GM23338 (cell line): ENCODE measurements around the gene ACSF2. TPM values are rescaled to one million over a fixed set of nuclear protein-coding genes. Genes with fewer than 3 reads are reported as not detected.
"Not testable (repeated sequence)": the region's sequence is repeated elsewhere in the genome, so short reads cannot be mapped to it uniquely, and the experiment has no call there.

Source experiments
- ATAC-seq: fragments of 200-7000 bp; cut with Tn5 transposase; 3 replicates; pipeline ENCODE4 v1.9.1; 2020
- DNase-seq: peaks from one replicate; pipeline ENCODE4 v3.0.0-alpha.2; 2015; ENCODE audit warnings: low spot score
- H2AFZ ChIP-seq: fragments of 200-600 bp; sonication (generic); 2 replicates; pipeline ENCODE4 v1.8.0; 2016; ENCODE audit warnings: antibody characterized with exemption, mild to moderate bottlenecking, moderate library complexity
- H3F3A ChIP-seq: fragments of 200-600 bp; sonication (generic); replicated peaks from 2 replicates; pipeline ENCODE4 v1.8.0; 2017; ENCODE audit warnings: antibody characterized with exemption, mixed run types, low read depth
- H3K27ac ChIP-seq: fragments of 200-600 bp; sonication (generic); 2 replicates; pipeline ENCODE4 v1.6.1; 2016; ENCODE audit warnings: low read depth
- H3K27me3 ChIP-seq: fragments of 200-600 bp; sonication (generic); 2 replicates; pipeline ENCODE4 v1.8.0; 2016; ENCODE audit warnings: mild to moderate bottlenecking, mixed run types, moderate library complexity; ENCODE audit not compliant: insufficient read depth
- H3K36me3 ChIP-seq: fragments of 200-600 bp; sonication (generic); 2 replicates; pipeline ENCODE4 v1.8.0; 2016; ENCODE audit warnings: mild to moderate bottlenecking; ENCODE audit not compliant: insufficient read depth
- H3K4me1 ChIP-seq: fragments of 200-600 bp; sonication (generic); 2 replicates; pipeline ENCODE4 v1.8.0; 2016; ENCODE audit warnings: mild to moderate bottlenecking, moderate library complexity; ENCODE audit not compliant: insufficient read depth
- H3K4me2 ChIP-seq: fragments of 200-600 bp; sonication (generic); 2 replicates; pipeline ENCODE4 v1.7.1; 2017; ENCODE audit warnings: mixed run types
- H3K4me3 ChIP-seq: fragments of 200-600 bp; sonication (generic); 2 replicates; pipeline ENCODE4 v1.6.1; 2016; ENCODE audit warnings: mixed run types
- H3K79me2 ChIP-seq: fragments of 200-600 bp; sonication (generic); replicated peaks from 2 replicates; pipeline ENCODE4 v1.8.0; 2017; ENCODE audit warnings: mild to moderate bottlenecking; ENCODE audit not compliant: insufficient read depth
- H3K9me2 ChIP-seq: fragments of 200-600 bp; sonication (generic); 2 replicates; pipeline ENCODE4 v1.8.0; 2017; ENCODE audit not compliant: insufficient read depth
- H4K20me1 ChIP-seq: fragments of 200-600 bp; sonication (generic); replicated peaks from 2 replicates; pipeline ENCODE4 v1.8.0; 2017; ENCODE audit warnings: mild to moderate bottlenecking; ENCODE audit not compliant: insufficient read depth
- H3K27ac Mint-ChIP-seq: 2 replicates; pipeline ENCODE4 v1.8.0; 2020; ENCODE audit warnings: inconsistent platforms, mild to moderate bottlenecking, moderate library complexity, mixed read lengths
- H3K27me3 Mint-ChIP-seq: 3 replicates; pipeline ENCODE4 v1.8.0; 2022; ENCODE audit warnings: low read depth, mild to moderate bottlenecking, moderate library complexity, mixed read lengths, inconsistent platforms; ENCODE audit not compliant: insufficient read depth, poor library complexity
- H3K36me3 Mint-ChIP-seq: 3 replicates; pipeline ENCODE4 v1.8.0; 2021; ENCODE audit warnings: low read depth, mild to moderate bottlenecking, inconsistent platforms, moderate library complexity, mixed read lengths
- H3K4me1 Mint-ChIP-seq: 3 replicates; pipeline ENCODE4 v1.8.0; 2020; ENCODE audit warnings: mild to moderate bottlenecking, inconsistent platforms, mixed read lengths
- H3K4me3 Mint-ChIP-seq: 3 replicates; pipeline ENCODE4 v1.8.0; 2021; ENCODE audit warnings: moderate library complexity, mild to moderate bottlenecking, inconsistent platforms, mixed read lengths
- H3K9me3 Mint-ChIP-seq: 3 replicates; pipeline ENCODE4 v1.8.0; 2020; ENCODE audit warnings: moderate library complexity, mild to moderate bottlenecking, inconsistent platforms, mixed read lengths
- CREB1 ChIP-seq: fragments of 250-450 bp; sonication (Bioruptor Pico); IDR thresholded peaks from 2 replicates; pipeline ENCODE4 v1.5.0; 2020; ENCODE audit warnings: low read depth, mild to moderate bottlenecking, moderate library complexity
- CTCF ChIP-seq, 2 experiments: fragments of 200-600 bp in 1 of 2; sonication (generic) in 1 of 2; conservative IDR thresholded peaks; 2 replicates each; pipeline versions ENCODE4 v1.5.1 to v1.6.1; 2016 to 2017; ENCODE audit warnings: antibody characterized with exemption in 2 of 2, low read depth in 2 of 2, mild to moderate bottlenecking in 2 of 2, moderate library complexity in 1 of 2
- ETS1 ChIP-seq: IDR thresholded peaks from 2 replicates; pipeline ENCODE4 v1.6.1; 2016; ENCODE audit warnings: antibody characterized with exemption
- EZH2 ChIP-seq: fragments of 200-600 bp; sonication (generic); IDR thresholded peaks from one replicate; pipeline ENCODE4 v1.8.0; 2017; ENCODE audit warnings: antibody characterized with exemption, mild to moderate bottlenecking, low read depth; ENCODE audit not compliant: unreplicated experiment
- JUNB ChIP-seq: IDR thresholded peaks from one replicate; pipeline ENCODE4 v1.6.1; 2016; ENCODE audit warnings: antibody characterized with exemption; ENCODE audit not compliant: unreplicated experiment
- POLR2AphosphoS5 ChIP-seq: IDR thresholded peaks from 2 replicates; pipeline ENCODE4 v1.6.1; 2016; ENCODE audit warnings: antibody characterized with exemption, low read depth
- STAT1 ChIP-seq: IDR thresholded peaks from one replicate; pipeline ENCODE4 v1.6.1; 2016; ENCODE audit warnings: antibody characterized with exemption; ENCODE audit not compliant: unreplicated experiment
- ZNF114 ChIP-seq: fragments of 250-450 bp; sonication (Bioruptor Pico); IDR thresholded peaks from 2 replicates; pipeline ENCODE4 v1.5.0; 2020; ENCODE audit warnings: mild to moderate bottlenecking, moderate library complexity
- ZNF331 ChIP-seq: fragments of 250-450 bp; sonication (Bioruptor Pico); IDR thresholded peaks from 2 replicates; pipeline ENCODE4 v1.5.0; 2020; ENCODE audit warnings: low read depth, mild to moderate bottlenecking, moderate library complexity
- ZNF462 ChIP-seq: fragments of 250-450 bp; sonication (Bioruptor Pico); IDR thresholded peaks from 2 replicates; pipeline ENCODE4 v1.5.0; 2020; ENCODE audit warnings: mild to moderate bottlenecking, moderate library complexity
- polyA plus RNA-seq: library from polyadenylated mRNA; unstranded; fragments of >200 nt; fragmentation: Nextera tagmentation; extraction: Ambion mirVana; gene quantifications from 2 replicates; pipeline ENCODE4 v1.2.1, GENCODE V29; 2016
- total RNA-seq: library from RNA; depleted of rRNA; stranded (reverse); fragments of >200 nt; shearing (Covaris generic); gene quantifications from 2 replicates; pipeline ENCODE4 v1.2.3, GENCODE V29; 2014

The ACSF2 gene
- total and polyA plus RNA-seq, 2 experiments from 2014 or later, result 6.9 to 12.4 TPM

- Histone ChIP-seq H3K4me2 (peak overlapping the region; percentile 74), H3K4me3 (peak overlapping the region; percentile 45)
- not testable (repeated sequence) for H3K4me1 ChIP-seq
These were observed 49.9 kb downstream of the ACSF2 start for GRCh38 chr17:50475775-50476544.

GRCh38 chr17:50476545-50477315, 50.7 kb downstream of the ACSF2 start:
- peaks cover 11% of the 10 kb centered on the region; the same call in 1 of the 2 replicates for H3K27me3 ChIP-seq
- H3F3A ChIP-seq, result 0 out of 2 replicates have a peak, but pooled peaks cover 16% of the 10 kb centered on the region
- H3K4me1 ChIP-seq, result peaks cover 6% of the 10 kb centered on the region; the same call in 1 of the 2 replicates
- H4K20me1 ChIP-seq, result no peaks in the 10 kb centered on the region
- Mint-ChIP-seq H3K4me1 (peaks cover 16% of the 10 kb centered on the region), H3K4me3 (peak overlapping the region; percentile 52), H3K27ac (no peak overlapping the region), H3K27me3 (peaks cover 8% of the 10 kb centered on the region), H3K9me3 (no peaks in the 10 kb centered on the region; the same call in 2 of the 3 replicates), H3K36me3 (peaks cover 7% of the 10 kb centered on the region)
- no peaks in the 10 kb centered on the region for H3K36me3 ChIP-seq
- H3K4me3 ChIP-seq, result peak overlapping the region; percentile 45
- H3K4me2 ChIP-seq, result peak overlapping the region; percentile 74
- H3K27ac ChIP-seq, result no peak overlapping the region
- H3K79me2 ChIP-seq, result no peaks in the 10 kb centered on the region
- ATAC-seq, result no peak
- H2AFZ ChIP-seq, result peak overlapping the region; percentile 25; the same call in 1 of the 2 replicates
- H3K9me2 ChIP-seq, result no peaks in the 10 kb centered on the region
- no peak for DNase-seq
- TF ChIP-seq ETS1 (no peak), CREB1 (CRISPR knock-in tag) (no peak), ZNF462 (no peak), ZNF331 (CRISPR knock-in tag) (no peak), EZH2 (no peak), ZNF114 (CRISPR knock-in tag) (no peak), JUNB (no peak), CTCF (conservative IDR thresholded peaks at IDR 0.05; ENCODE audit: low read depth in 2 of 2) (no peak), STAT1 (no peak), POLR2AphosphoS5 (no peak)

More at GRCh38 chr17:50475775-50476544, 49.9 kb downstream of the ACSF2 start:
- not testable (repeated sequence) for DNase-seq, H3K9me3 Mint-ChIP-seq, H3K9me2 ChIP-seq, H3K27ac Mint-ChIP-seq, H3K36me3 ChIP-seq, H3K79me2 ChIP-seq, H3K27ac ChIP-seq, H3K36me3 Mint-ChIP-seq, ATAC-seq, H4K20me1 ChIP-seq
- Mint-ChIP-seq H3K4me3 (peak overlapping the region; percentile 52), H3K27me3 (peaks cover 11% of the 10 kb centered on the region), H3K4me1 (peaks cover 17% of the 10 kb centered on the region)
- 0 out of 2 replicates have a peak, but pooled peaks cover 16% of the 10 kb centered on the region for H3F3A ChIP-seq
- H3K27me3 ChIP-seq, result peaks cover 11% of the 10 kb centered on the region; the same call in 1 of the 2 replicates
- peak overlapping the region; percentile 25; the same call in 1 of the 2 replicates for H2AFZ ChIP-seq
